ENCODE data around the gene UBFD1. TPM values are rescaled to one million over a fixed set of nuclear protein-coding genes. Genes with fewer than 3 reads are reported as not detected.
A peak's percentile ranks its signal among the peaks of the same experiment; 100 is the strongest.

Gene UBFD1
- total RNA-seq, 6 donors from 2014 or later = 30.2 to 145 (median 62.8) TPM

DNA sequence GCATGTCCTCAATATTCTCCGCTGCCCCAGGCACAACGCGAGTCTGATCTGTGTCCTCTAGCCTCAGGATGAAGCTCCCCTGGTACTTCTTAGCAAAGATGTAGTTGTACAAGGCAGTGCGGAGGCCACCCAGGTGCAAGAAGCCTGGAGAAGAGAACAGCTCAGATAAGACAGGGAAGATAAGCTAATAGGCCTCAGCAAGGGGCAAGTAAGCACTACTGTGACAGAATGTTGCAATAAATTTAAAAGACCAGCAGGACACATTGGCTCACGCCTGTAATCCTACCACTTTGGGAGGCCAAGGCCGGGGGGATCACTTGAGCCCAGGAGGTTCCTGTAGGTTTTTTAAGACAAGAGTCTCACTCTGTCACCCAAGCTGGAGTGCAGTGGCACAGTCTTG lies 5.4 kb upstream of the UBFD1 start:
- Histone ChIP-seq H3K27ac (no peak overlapping the region), H3K4me3 (no peak overlapping the region), H3K9me3 (no peaks in the 10 kb centered on the region), H3K36me3 (peaks cover 11 to 59% (median 43%) of the 10 kb centered on the region in 4 donors), H3K27me3 (no peaks in the 10 kb centered on the region), H3K4me1 (peaks cover 8 to 15% (median 9%) of the 10 kb centered on the region in 4 donors)
- TF ChIP-seq POLR2AphosphoS5 (IDR thresholded peaks at IDR 0.05) (no peak), EP300 (IDR thresholded peaks at IDR 0.05) (no peak), POLR2A (IDR thresholded peaks at IDR 0.05) (no peak)
- TF ChIP-seq, protein P1, sequence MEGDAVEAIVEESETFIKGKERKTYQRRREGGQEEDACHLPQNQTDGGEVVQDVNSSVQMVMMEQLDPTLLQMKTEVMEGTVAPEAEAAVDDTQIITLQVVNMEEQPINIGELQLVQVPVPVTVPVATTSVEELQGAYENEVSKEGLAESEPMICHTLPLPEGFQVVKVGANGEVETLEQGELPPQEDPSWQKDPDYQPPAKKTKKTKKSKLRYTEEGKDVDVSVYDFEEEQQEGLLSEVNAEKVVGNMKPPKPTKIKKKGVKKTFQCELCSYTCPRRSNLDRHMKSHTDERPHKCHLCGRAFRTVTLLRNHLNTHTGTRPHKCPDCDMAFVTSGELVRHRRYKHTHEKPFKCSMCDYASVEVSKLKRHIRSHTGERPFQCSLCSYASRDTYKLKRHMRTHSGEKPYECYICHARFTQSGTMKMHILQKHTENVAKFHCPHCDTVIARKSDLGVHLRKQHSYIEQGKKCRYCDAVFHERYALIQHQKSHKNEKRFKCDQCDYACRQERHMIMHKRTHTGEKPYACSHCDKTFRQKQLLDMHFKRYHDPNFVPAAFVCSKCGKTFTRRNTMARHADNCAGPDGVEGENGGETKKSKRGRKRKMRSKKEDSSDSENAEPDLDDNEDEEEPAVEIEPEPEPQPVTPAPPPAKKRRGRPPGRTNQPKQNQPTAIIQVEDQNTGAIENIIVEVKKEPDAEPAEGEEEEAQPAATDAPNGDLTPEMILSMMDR (IDR thresholded peaks at IDR 0.05) = no peak
- ATAC-seq (ENCODE audit: low FRiP score in 2 of 2) (no peak), DNase-seq (no peak)
- whole genome bisulfite sequencing, 2 donors = 77 to 82% methylated on average over 6 of the region's 6 CpGs

DNA sequence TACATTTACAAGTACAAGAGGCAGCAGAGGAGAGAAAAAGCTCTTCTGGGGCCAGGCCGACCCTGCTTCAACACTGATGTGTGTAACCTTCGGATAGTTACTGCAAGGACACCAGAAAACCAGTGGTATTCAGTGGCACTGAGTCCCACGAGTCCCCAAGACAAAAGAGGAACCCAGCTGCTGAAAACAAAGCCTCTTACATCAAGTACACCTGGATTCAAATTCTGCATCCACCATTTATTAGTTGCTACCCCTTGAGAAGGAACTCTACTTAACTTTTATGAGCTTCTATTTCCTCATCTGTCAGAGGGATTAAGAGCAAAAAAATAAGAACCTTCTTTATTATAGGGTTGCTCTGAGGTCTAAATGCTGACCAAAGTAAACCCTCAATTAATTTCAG lies 3.0 kb upstream of the UBFD1 start:
- no peak overlapping the region for H3K4me3 ChIP-seq
- DNase-seq (no peak), ATAC-seq (ENCODE audit: low FRiP score in 2 of 2) (no peak)
- H3K27ac ChIP-seq = no peak overlapping the region
- H3K27me3 ChIP-seq = no peaks in the 10 kb centered on the region
- WGBS, 2 donors = 73 to 76% methylated on average over 3 of the region's 3 CpGs
- peaks cover 19 to 32% (median 21%) of the 10 kb centered on the region in 4 donors for H3K4me1 ChIP-seq
- H3K9me3 ChIP-seq = no peaks in the 10 kb centered on the region
- H3K36me3 ChIP-seq = peaks cover 9 to 44% (median 27%) of the 10 kb centered on the region in 4 donors
- TF ChIP-seq POLR2AphosphoS5 (IDR thresholded peaks at IDR 0.05) (no peak), EP300 (IDR thresholded peaks at IDR 0.05) (no peak), POLR2A (IDR thresholded peaks at IDR 0.05) (no peak)
- TF ChIP-seq, protein P1 (IDR thresholded peaks at IDR 0.05) = no peak

DNA sequence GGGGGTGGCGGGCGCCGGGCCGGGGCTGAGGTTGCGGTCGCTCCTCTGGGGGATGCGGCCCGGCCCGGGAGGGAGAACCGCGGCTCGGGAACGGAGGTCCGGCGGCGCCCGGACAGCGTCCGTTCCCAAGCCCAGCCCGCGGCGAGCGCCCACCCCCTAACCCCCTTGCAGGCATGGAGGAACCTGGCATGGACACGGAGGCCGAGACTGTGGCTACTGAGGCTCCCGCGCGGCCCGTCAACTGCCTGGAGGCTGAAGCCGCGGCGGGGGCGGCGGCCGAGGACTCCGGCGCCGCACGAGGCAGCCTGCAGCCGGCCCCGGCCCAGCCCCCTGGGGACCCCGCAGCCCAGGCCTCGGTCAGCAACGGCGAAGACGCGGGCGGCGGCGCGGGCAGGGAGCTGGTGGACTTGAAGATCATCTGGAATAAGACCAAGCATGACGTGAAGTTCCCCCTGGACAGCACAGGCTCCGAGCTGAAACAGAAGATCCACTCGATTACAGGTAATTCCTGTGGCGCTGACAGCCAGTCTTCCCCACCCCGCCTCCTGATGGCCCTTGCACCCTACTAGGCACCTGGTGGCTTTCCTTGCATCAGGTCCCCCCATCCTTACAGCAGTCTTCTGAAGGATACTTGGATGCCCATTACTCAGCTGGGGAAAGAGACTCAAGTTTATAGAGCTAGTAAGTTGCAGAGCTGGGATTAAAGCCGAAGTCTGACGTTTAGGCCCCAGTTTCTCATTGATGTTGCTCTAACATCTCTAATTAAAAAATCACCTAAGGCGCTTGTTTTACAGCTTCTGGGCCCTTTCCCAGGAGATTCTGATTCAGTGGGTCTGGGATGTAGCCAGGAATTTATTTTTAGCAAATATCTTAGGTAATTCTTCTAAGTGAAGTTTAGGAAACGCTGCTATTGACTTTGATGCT lies 514 bp downstream of the UBFD1 start:
- Histone ChIP-seq H3K27ac (peak overlapping the region; percentile 83 to 92 (median 88)), H3K4me3 (peak overlapping the region; percentile 81 to 91 (median 84)), H3K9me3 (no peaks in the 10 kb centered on the region), H3K4me1 (peaks cover 19 to 44% (median 24%) of the 10 kb centered on the region in 4 donors), H3K36me3 (peaks cover 9 to 45% (median 26%) of the 10 kb centered on the region in 4 donors), H3K27me3 (no peaks in the 10 kb centered on the region)
- DNase-seq = peak; percentile 21 to 92
- 3 to 23% methylated on average over 5 to 37 of the region's 60 CpGs for WGBS, 2 donors
- peak in 1 of 2 donors; percentile 41 for ATAC-seq (ENCODE audit: low FRiP score in 2 of 2)
- TF ChIP-seq POLR2A (IDR thresholded peaks at IDR 0.05) = peak in 1 of 4 donors; percentile 33
- TF ChIP-seq, protein P1 (IDR thresholded peaks at IDR 0.05) = no peak

DNA sequence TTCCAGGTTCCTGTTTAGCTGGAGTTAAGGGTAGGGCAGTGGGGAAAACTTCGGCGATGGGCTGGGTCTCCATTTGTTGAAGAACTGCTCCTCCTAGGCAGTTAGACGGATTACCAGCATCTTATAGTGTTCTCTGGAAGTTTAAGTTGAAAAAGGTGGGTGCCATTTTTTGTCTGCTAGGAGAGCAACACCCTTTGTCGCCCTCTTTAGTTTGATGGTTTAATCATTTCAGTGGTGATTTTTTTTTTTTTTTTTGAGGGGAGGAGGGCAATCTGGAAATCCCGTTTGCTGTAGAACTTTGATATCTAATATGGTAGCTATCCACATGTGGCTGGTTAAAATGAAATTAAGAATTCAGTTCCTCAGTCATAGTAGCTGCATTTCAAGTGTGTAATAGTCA lies 4.1 kb downstream of the UBFD1 start:
- 86 to 91% methylated on average over 5 of the region's 5 CpGs for WGBS, 2 donors
- no peak for DNase-seq
- no peak overlapping the region for H3K27ac ChIP-seq
- no peak overlapping the region for H3K4me3 ChIP-seq
- ATAC-seq (ENCODE audit: low FRiP score in 2 of 2) = no peak
- peaks cover 22 to 77% (median 60%) of the 10 kb centered on the region in 4 donors for H3K36me3 ChIP-seq
- no peaks in the 10 kb centered on the region for H3K27me3 ChIP-seq
- H3K9me3 ChIP-seq = no peaks in the 10 kb centered on the region
- peaks cover 12 to 34% (median 19%) of the 10 kb centered on the region in 4 donors for H3K4me1 ChIP-seq
- TF ChIP-seq, protein P1 (IDR thresholded peaks at IDR 0.05) = no peak
- TF ChIP-seq POLR2A (IDR thresholded peaks at IDR 0.05) (no peak), EP300 (IDR thresholded peaks at IDR 0.05) (no peak), POLR2AphosphoS5 (IDR thresholded peaks at IDR 0.05) (no peak)

Data from upper lobe of left lung (tissue), 6 donors.